GM06990 (cell line): ENCODE results near the gene ZNF670.
"Not testable (repeated sequence)": the region's sequence is repeated elsewhere in the genome, so short reads cannot be mapped to it uniquely, and the experiment has no call there.

Source experiments
- DNase-seq: peaks from one replicate; pipeline ENCODE4 v3.0.0-alpha.2; 2011; ENCODE audit not compliant: insufficient read length; ENCODE audit errors: extremely low read depth
- H3K27me3 ChIP-seq: replicated peaks from 2 replicates; pipeline ENCODE4 v1.6.0; 2011; ENCODE audit warnings: low read length; ENCODE audit not compliant: control insufficient read depth, insufficient read depth
- H3K36me3 ChIP-seq: 2 replicates; pipeline ENCODE4 v1.5.1; 2011; ENCODE audit warnings: low read length; ENCODE audit not compliant: control insufficient read depth, insufficient read depth
- H3K4me3 ChIP-seq: replicated peaks from 2 replicates; pipeline ENCODE4 v1.5.1; 2011; ENCODE audit warnings: low read depth, mild to moderate bottlenecking, control low read depth, low read length
- CTCF ChIP-seq: IDR thresholded peaks from 2 replicates; pipeline ENCODE4 v1.5.1; 2011; ENCODE audit warnings: low read length, control low read depth, mild to moderate bottlenecking, inconsistent platforms; ENCODE audit not compliant: insufficient read depth, poor library complexity, severe bottlenecking

The ZNF670 gene

GRCh38 chr1:247078258-247079140 is at the start of gene ZNF670:
Gene ZNF670, minus strand, starts transcription at chr1:247078811. Its CDS starts 215 bp downstream, at chr1:247078596.
- TF ChIP-seq CTCF: no peak
- no peaks in the 10 kb centered on the region for H3K36me3 ChIP-seq
- DNase-seq: peak; percentile 89
- peak within 1 kb of the TSS; percentile 81 for H3K4me3 ChIP-seq
- no peaks in the 10 kb centered on the region for H3K27me3 ChIP-seq

- not testable (repeated sequence) for DNase-seq, H3K27me3 ChIP-seq, H3K36me3 ChIP-seq
- H3K4me3 ChIP-seq: peak overlapping the region; percentile 52
Observed at GRCh38 chr1:247127519-247128282, 49.1 kb upstream of the ZNF670 start.

GRCh38 chr1:247126601-247127000 is 48.0 kb upstream of the ZNF670 start:
- H3K27me3 ChIP-seq, H3K36me3 ChIP-seq, DNase-seq, H3K4me3 ChIP-seq: not testable (repeated sequence)

GRCh38 chr1:247126166-247126565 is 47.6 kb upstream of the ZNF670 start:
- H3K36me3 ChIP-seq, H3K4me3 ChIP-seq, DNase-seq, H3K27me3 ChIP-seq: not testable (repeated sequence)

- no peak for TF ChIP-seq CTCF
- no peak for DNase-seq
- Histone ChIP-seq H3K4me3 (no peak overlapping the region), H3K27me3 (no peaks in the 10 kb centered on the region), H3K36me3 (no peaks in the 10 kb centered on the region)
Observed at GRCh38 chr1:247121382-247121781, 42.8 kb upstream of the ZNF670 start.

- DNase-seq, H3K36me3 ChIP-seq, H3K27me3 ChIP-seq, H3K4me3 ChIP-seq: not testable (repeated sequence)
Observed at GRCh38 chr1:247120408-247120668, 41.7 kb upstream of the ZNF670 start.

GRCh38 chr1:247119600-247120407 is 41.2 kb upstream of the ZNF670 start:
- no peaks in the 10 kb centered on the region for H3K36me3 ChIP-seq
- H3K27me3 ChIP-seq: no peaks in the 10 kb centered on the region
- DNase-seq: no peak
- TF ChIP-seq CTCF: no peak
- no peak overlapping the region for H3K4me3 ChIP-seq
